Ascending aorta (tissue), 2 donors: ENCODE data around the gene JCAD. TPM values are rescaled to one million over a fixed set of nuclear protein-coding genes. Genes with fewer than 3 reads are reported as not detected.
"Not testable (repeated sequence)": the region's sequence is repeated elsewhere in the genome, so short reads cannot be mapped to it uniquely, and the experiment has no call there.

Experiments used
- DNase-seq, 2 donors: peaks; one replicate each; pipeline ENCODE4 v3.0.0-alpha.2; 2019; ENCODE audit warnings: low spot score in 2 of 2
- H3K27ac ChIP-seq, 2 donors: fragments of 200-600 bp; sonication (generic); one replicate each; pipeline ENCODE4 v1.5.1; 2016 to 2017; ENCODE audit warnings: mild to moderate bottlenecking in 1 of 2
- H3K27me3 ChIP-seq: fragments of 200-600 bp; sonication (generic); one replicate; pipeline ENCODE4 v1.5.1; 2017
- H3K36me3 ChIP-seq, 2 donors: fragments of 200-600 bp; sonication (generic); one replicate each; pipeline ENCODE4 v1.5.1; 2016
- H3K4me1 ChIP-seq, 2 donors: fragments of 200-600 bp; sonication (generic); one replicate each; pipeline ENCODE4 v1.5.1; 2016 to 2017; ENCODE audit warnings: mild to moderate bottlenecking in 1 of 2
- H3K4me3 ChIP-seq, 2 donors: fragments of 200-600 bp; sonication (generic); one replicate each; pipeline ENCODE4 v1.5.1; 2016 to 2017; ENCODE audit warnings: mild to moderate bottlenecking in 1 of 2
- H3K9me3 ChIP-seq, 2 donors: fragments of 200-600 bp; sonication (generic); one replicate each; pipeline ENCODE4 v1.5.1; 2016
- CTCF ChIP-seq, 3 experiments: fragments of 200-600 bp in 2 of 3; fragments of 450-650 bp in 1 of 3; sonication (generic) in 2 of 3; IDR thresholded peaks; one replicate each; pipeline ENCODE4 v1.5.1; 2016 to 2019; ENCODE audit warnings: antibody characterized with exemption in 3 of 3, mild to moderate bottlenecking in 1 of 3, moderate library complexity in 1 of 3
- intact Hi-C: fragments of 100-400 bp; cut with DNase I; formaldehyde crosslinking; loops from one replicate; pipeline ENCODE4 v1.15.1; 2023
- total RNA-seq: library from RNA; depleted of rRNA; stranded (reverse); fragments of >200 nt; gene quantifications from one replicate; pipeline ENCODE4 v1.1.0, GENCODE V29; 2016

The JCAD gene
- total RNA-seq, 1 donor from 2014 or later = 82.8 TPM

GRCh38 chr10:30013757-30014156, 45.6 kb downstream of the JCAD start:
- Histone ChIP-seq H3K9me3 (no peaks in the 10 kb centered on the region), H3K27ac (peak overlapping the region in 1 of 2 donors; percentile 5), H3K36me3 (no peaks in the 10 kb centered on the region), H3K4me1 (peaks cover 9 to 59% of the 10 kb centered on the region in 2 donors), H3K4me3 (no peak overlapping the region), H3K27me3 (no peaks in the 10 kb centered on the region)
- intact Hi-C loops = no loop called here
- TF ChIP-seq CTCF (IDR thresholded peaks at IDR 0.05) = no peak
- DNase-seq = peak in 1 of 2 donors; percentile 81

DNA sequence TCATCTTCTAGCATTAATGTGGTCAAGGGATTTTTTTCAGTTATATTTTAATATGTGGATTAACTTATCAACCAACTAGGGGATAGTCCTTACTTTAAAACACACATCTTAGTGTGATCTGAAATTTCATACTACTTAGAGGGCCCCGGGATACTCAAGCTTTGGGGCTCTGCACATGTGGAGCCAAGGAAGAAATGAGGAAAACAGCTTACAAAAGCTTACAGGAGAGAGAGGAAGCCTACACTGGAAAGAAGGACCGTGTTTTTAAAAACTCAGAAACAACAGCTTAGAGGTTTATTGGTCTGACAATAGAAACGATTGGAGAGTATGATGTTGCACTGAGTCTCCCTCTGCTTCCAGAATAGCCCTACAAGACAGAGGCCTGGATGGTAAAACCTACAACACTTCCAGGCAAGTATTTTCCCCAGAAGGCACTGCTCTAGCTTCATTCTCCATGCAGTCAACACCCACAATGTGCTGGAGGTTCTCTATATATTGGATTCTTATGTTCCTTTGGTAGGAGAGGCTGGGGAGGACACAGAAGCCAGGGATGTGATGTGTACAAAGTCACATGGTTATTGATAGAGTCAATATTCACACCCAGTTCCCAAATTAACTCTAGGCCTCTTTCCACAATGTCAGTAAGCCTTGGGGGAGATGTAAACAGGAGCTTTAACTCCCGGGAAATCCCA, 47.3 kb downstream of the JCAD start:
- TF ChIP-seq CTCF (IDR thresholded peaks at IDR 0.05) = no peak
- Histone ChIP-seq H3K4me3 (no peak overlapping the region), H3K4me1 (peaks cover 5 to 42% of the 10 kb centered on the region in 2 donors), H3K9me3 (no peaks in the 10 kb centered on the region), H3K36me3 (no peaks in the 10 kb centered on the region), H3K27me3 (no peaks in the 10 kb centered on the region), H3K27ac (no peak overlapping the region)
- DNase-seq = no peak
- intact Hi-C loops = no loop called here

GRCh38 chr10:30011396-30011795, 48.0 kb downstream of the JCAD start:
- no peak for TF ChIP-seq CTCF (IDR thresholded peaks at IDR 0.05)
- Histone ChIP-seq H3K27ac (no peak overlapping the region), H3K36me3 (no peaks in the 10 kb centered on the region), H3K4me1 (peaks cover 3 to 35% of the 10 kb centered on the region in 2 donors), H3K27me3 (no peaks in the 10 kb centered on the region), H3K9me3 (no peaks in the 10 kb centered on the region), H3K4me3 (no peak overlapping the region)
- no peak for DNase-seq
- intact Hi-C loops = no loop called here

GRCh38 chr10:30007406-30007805, 52.0 kb downstream of the JCAD start:
- H3K27ac ChIP-seq = no peak overlapping the region
- no peak for DNase-seq
- H3K4me1 ChIP-seq = peaks cover 0 to 13% of the 10 kb centered on the region in 2 donors
- no peak for TF ChIP-seq CTCF (IDR thresholded peaks at IDR 0.05)
- no peaks in the 10 kb centered on the region for H3K27me3 ChIP-seq
- intact Hi-C loops = loop anchor here (10.0 kb wide), 1 partner anchor 223 kb away; no protein-coding TSS in a partner anchor
- H3K36me3 ChIP-seq = no peaks in the 10 kb centered on the region
- no peaks in the 10 kb centered on the region for H3K9me3 ChIP-seq
- H3K4me3 ChIP-seq = no peak overlapping the region

DNA sequence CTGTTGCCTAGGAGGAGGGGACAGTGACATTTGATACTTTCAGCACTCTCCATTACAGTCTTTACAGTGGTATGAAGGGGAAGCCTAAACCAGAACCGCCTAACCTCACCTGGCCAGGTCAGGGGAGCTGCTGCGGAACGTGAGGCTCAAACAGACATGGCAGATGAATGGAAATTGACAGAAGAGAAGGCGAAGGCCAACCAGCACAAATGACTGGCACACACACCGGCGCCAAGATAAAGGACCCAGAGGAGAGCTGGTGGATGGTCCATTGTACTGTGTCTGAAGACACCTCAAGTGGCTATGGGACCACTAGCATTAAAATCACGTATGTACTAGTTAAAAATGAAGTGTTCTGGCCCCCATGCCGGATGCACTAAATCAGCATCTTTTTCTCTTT, 53.0 kb downstream of the JCAD start:
- no peak overlapping the region for H3K4me3 ChIP-seq
- H3K27me3 ChIP-seq = no peaks in the 10 kb centered on the region
- peaks cover 9 to 17% of the 10 kb centered on the region in 2 donors for H3K4me1 ChIP-seq
- H3K9me3 ChIP-seq = no peaks in the 10 kb centered on the region
- no peak overlapping the region for H3K27ac ChIP-seq
- intact Hi-C loops = loop anchor here (10.0 kb wide), 1 partner anchor 222 kb away; no protein-coding TSS in a partner anchor
- DNase-seq = no peak
- no peaks in the 10 kb centered on the region for H3K36me3 ChIP-seq
- TF ChIP-seq CTCF (IDR thresholded peaks at IDR 0.05) = no peak

DNA sequence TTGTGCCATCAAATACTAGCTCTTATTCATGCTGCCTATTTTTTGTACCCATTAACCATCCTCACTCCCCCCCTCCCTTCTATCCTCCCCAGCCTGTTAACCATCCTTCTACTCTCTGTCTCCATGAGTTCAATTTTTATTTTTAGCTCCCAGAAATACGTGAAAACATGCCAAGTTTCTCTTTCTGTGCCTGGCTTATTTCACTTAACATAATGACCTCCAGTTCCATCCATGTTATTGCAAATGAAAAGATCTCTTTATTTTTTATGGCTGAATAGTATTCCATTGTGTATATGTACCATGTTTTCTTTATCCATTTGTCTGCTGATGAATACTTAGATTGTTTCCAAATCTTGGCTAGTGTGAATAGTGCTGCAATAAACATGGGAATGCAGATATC, 54.3 kb downstream of the JCAD start:
- not testable (repeated sequence) for H3K27ac ChIP-seq, H3K27me3 ChIP-seq, DNase-seq, H3K9me3 ChIP-seq, H3K4me3 ChIP-seq, H3K36me3 ChIP-seq
- intact Hi-C loops = loop anchor here (10.0 kb wide), 1 partner anchor 220 kb away; no protein-coding TSS in a partner anchor
- H3K4me1 ChIP-seq = peaks cover 16 to 23% of the 10 kb centered on the region in 2 donors
